Transverse colon (tissue), 3 donors: ENCODE measurements around the gene RPL13A.

Experiments
- EP300 ChIP-seq: sonication (generic); formaldehyde crosslinking; IDR thresholded peaks from one replicate; pipeline ENCODE4 v1.6.1; 2017; ENCODE audit warnings: antibody characterized with exemption, low read depth
- POLR2A ChIP-seq: fragments of 450-650 bp; IDR thresholded peaks from one replicate; pipeline ENCODE4 v1.6.1; 2016; ENCODE audit warnings: antibody characterized with exemption, mild to moderate bottlenecking, moderate library complexity
- TF ChIP-seq, protein P1 (sequence below), 5 experiments: fragments of 200-600 bp in 3 of 5; fragments of 450-650 bp in 2 of 5; sonication (generic) in 3 of 5; IDR thresholded peaks; 1 replicate in 2 of 5; 2 replicates in 3 of 5; pipeline ENCODE4 v1.5.1; 2016 to 2017; ENCODE audit warnings: antibody characterized with exemption in 5 of 5, inconsistent platforms in 3 of 5, mild to moderate bottlenecking in 2 of 5, moderate library complexity in 1 of 5

DNA sequence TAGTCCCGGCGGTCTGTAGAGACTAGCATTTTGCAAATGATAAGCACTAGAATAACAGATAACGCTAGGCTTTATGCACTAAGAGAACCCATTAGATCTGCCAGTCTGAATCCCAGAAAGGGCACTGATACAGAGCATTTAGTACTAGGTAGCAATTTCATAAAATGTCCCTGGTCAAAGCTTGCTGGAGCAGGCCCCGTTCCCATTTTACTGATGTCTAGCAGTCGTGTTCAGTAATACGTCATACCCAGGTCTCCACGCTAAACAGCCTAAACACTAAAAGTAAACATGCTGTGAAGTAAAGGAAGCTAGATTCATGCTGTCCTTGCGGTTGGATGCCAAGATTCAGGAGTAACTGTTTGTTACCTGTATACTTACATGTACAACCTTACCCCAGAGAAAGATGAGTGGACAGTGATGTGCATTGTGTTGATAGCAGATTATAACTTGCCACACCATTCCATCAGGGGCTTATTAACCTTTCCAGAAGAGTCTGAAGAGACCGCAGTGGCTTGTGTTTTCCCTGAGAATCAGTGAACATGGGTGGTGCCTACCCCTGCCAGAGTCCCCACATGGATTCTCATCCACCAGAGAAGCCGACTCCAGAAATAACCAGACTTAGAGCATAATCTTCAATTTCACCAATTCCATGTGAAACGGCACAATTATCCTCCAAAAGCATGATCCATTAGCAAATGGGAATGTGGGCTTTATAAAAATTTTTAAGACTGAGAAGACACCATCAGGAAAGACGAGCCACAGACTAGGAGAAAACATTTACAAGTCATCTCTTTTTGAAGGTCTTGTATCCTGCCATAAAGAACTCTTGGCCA lies 5.4 kb downstream of the RPL13A start:
- TF ChIP-seq, protein P1, sequence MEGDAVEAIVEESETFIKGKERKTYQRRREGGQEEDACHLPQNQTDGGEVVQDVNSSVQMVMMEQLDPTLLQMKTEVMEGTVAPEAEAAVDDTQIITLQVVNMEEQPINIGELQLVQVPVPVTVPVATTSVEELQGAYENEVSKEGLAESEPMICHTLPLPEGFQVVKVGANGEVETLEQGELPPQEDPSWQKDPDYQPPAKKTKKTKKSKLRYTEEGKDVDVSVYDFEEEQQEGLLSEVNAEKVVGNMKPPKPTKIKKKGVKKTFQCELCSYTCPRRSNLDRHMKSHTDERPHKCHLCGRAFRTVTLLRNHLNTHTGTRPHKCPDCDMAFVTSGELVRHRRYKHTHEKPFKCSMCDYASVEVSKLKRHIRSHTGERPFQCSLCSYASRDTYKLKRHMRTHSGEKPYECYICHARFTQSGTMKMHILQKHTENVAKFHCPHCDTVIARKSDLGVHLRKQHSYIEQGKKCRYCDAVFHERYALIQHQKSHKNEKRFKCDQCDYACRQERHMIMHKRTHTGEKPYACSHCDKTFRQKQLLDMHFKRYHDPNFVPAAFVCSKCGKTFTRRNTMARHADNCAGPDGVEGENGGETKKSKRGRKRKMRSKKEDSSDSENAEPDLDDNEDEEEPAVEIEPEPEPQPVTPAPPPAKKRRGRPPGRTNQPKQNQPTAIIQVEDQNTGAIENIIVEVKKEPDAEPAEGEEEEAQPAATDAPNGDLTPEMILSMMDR (IDR thresholded peaks at IDR 0.05): no peak
- no peak for TF ChIP-seq POLR2A
- no peak for TF ChIP-seq EP300
